Activated naive CD4-positive, alpha-beta T cell treated with anti-CD3 and anti-CD28 coated beads, Interleukin-2, amount 50 U/mL, for 16 hours (primary cell): ENCODE data around the gene PLSCR3.
A peak's percentile ranks its signal among the peaks of the same experiment; 100 is the strongest.

Experiments used
- DNase-seq: peaks from one replicate; pipeline ENCODE4 v3.0.0-alpha.2; 2020

The PLSCR3 gene

GRCh38 chr17:7405350-7406234, 11.3 kb upstream of the PLSCR3 start:
- no peak for DNase-seq

DNA sequence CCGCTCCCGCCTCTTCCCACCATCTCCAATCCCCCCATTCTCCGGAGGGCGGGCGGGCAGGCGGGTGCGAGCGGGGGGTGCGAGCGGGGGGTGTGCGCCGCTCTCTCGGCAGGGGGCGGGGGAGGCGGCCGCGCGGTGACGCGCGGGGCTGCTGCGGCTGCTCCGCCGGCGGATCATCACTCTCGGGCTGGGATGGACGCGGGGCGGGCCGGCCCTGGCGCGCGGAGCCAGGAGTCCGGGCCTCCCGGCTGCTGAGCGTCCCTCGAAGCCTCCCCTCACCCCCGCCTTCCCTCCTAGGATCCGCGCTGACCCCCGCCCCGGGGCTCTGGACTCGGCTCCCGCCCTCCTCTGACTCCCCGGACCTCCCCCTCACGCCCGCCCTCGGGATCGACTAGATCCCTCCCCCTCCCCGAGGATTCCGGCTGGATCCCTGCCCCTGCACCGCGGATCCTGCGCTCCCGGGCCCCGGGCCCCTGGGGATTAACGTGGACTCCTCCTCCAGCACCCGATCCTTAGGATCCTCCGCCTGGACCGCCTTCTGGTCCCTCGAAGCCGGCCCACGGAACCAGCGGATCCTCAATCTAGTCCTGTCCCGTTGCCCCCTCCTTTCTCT, 10.5 kb upstream of the PLSCR3 start:
- DNase-seq: peak; percentile 78

- peak; percentile 94 for DNase-seq
Observed at GRCh38 chr17:7403977-7404736, 9.8 kb upstream of the PLSCR3 start, which contains the start of gene TMEM256. TMEM256 (minus strand) TSS chr17:7404097; CDS start chr17:7404084, 13 bp downstream.

GRCh38 chr17:7403727-7403976, 9.3 kb upstream of the PLSCR3 start:
- DNase-seq: no peak

GRCh38 chr17:7403043-7403726, 8.9 kb upstream of the PLSCR3 start:
- no peak for DNase-seq

- DNase-seq: no peak
Observed at GRCh38 chr17:7398612-7399011, 4.3 kb upstream of the PLSCR3 start.

GRCh38 chr17:7396147-7396546, 1.8 kb upstream of the PLSCR3 start:
- no peak for DNase-seq

DNA sequence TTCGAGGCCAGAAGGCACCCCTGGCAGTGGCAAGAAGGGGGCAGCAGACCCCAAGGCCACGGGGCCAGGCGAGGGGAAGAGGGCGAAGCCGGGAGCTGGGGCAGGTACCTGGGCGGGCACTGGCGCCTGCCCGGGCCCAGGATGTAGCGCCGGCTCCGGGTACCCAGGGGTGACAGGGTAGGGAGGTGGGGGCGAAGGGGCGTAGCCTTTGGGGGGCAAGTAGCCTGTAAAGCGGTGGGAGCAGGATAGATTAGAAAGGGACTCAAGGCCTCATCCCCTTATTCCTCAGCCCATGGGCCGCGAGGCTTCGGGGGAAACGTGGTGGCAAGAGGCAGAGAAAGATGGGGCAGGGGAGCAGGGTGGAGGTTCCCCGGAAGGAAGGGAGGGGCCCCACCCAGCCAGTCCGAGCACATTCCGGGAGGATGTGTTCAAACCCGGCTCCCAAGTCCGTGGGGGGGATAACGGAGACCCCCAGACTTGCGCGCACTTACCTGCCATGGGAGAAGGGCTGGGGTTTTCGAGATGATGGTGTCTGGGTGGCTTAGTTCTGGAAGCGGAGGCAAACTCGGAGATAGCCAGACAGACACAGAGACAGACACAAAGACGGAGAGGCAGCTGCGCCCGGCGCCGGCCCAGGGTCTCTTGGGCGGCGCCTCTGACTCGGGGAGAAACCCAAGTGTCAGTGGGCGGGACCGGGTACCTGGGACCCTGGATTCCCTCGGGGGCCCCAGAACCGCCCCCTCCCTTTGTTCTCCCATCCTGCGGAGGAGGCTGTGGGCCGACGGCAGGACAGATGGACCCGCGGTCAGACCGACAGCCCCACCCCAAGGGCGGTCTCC, 493 bp downstream of the PLSCR3 start:
- DNase-seq: peak; percentile 66

GRCh38 chr17:7392696-7393612, 1.4 kb downstream of the PLSCR3 start:
- no peak for DNase-seq

DNA sequence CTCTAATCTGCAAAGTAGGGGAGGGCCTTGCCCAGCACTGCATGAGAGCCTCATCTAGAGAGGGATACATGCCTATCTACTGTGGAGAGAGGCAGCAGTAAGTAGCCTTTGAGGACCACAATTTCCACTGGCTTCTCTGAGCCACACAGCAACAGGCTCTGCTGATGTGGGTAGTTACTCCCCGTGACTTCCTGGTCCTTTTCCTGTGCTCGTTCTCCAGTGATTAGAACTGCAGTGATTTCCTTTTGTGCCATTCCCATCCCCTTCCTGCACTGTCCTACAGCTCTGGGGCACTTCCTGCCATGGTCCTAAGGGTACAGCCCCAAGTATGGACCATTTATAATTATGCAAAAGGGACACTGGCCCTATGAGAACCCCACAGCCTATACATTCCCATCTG, 3.0 kb downstream of the PLSCR3 start:
- DNase-seq: no peak

DNA sequence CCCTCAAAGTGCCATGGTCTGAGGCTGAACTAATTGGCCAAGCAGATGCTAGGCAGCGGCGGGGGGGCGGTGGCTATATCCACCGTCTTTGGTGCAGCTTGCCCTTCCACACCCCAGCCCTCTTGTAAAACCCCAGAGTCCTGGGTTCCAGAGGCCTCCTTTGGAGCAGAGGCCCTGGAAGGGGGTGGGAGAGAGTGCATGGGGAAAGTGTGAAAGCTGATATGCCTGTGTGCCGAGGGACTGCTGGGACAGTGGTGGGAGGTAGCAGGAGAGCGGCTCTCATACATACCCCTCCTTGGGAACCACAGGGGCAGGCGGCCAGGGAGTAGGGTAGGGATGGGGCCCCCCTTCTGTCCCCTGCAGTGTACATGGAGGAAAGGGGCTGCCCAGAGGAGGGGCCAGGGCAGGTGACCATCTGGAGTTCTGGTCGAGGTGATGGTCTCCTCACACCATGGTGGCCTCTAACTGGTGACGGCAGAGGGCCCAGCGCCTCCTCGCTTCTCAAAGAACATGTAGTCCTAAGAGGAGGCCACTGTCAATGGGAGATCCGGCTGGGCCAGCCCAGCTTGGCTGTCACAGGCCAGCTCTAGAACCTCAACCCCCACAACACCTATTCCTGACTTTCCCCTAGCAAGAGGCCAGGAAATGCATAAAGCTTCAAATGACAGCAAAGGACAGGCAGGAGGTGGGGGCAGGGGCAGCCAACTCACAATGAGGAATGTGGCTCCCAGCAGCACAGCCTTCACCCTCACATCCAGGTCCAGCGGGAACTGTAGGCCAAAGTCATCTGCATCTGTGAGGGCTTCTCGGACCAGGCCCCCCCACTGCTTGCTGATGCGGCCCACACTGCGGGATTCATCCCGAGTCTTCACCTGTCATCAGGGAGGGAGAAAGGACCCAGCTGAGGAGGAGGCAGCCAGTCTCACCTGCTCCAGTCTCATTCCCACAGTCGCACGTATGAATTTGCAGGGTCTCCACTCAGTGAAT, 4.1 kb downstream of the PLSCR3 start:
- no peak for DNase-seq

DNA sequence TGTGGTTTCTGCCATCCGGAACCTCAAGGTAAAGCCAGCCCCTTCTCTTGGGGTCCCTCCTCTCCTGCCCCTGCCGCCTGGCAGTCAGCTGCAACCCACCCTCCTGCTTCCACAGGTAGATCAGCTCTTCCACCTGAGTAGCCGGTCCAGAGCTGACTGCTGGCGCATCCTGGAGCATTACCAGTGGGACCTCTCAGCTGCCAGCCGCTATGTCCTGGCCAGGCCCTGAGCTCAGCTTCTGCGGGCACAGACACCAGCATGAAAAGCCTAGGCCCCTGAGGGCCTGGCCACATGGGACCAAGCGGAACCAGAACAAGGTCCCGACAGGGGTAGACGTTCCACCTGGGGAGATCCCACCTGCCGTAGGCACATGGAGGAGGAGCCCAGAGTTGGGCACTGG, 5.5 kb downstream of the PLSCR3 start:
- DNase-seq: no peak

GRCh38 chr17:7384489-7385081, 9.7 kb downstream of the PLSCR3 start:
- no peak for DNase-seq

GRCh38 chr17:7383742-7384488, 10.4 kb downstream of the PLSCR3 start:
- peak; percentile 82 for DNase-seq

DNA sequence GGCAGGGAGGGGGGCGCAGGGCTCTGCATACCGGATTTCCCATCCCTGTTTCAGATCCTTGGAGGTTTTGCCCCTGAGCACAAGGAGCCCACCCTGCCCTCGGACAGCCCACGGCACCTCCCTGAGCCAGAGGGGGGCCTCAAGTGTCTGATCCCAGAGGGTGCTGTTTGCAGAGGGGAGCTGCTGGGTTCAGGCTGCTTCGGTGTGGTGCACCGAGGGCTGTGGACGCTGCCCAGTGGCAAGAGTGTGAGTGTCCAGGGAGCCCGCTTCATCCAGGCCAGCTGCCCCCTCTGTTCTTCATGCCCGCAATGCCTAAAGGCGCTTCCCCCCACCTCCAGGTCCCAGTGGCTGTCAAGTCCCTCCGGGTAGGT, 11.0 kb downstream of the PLSCR3 start:
- DNase-seq: no peak

GRCh38 chr17:7382901-7383300, 11.4 kb downstream of the PLSCR3 start:
- no peak for DNase-seq

DNA sequence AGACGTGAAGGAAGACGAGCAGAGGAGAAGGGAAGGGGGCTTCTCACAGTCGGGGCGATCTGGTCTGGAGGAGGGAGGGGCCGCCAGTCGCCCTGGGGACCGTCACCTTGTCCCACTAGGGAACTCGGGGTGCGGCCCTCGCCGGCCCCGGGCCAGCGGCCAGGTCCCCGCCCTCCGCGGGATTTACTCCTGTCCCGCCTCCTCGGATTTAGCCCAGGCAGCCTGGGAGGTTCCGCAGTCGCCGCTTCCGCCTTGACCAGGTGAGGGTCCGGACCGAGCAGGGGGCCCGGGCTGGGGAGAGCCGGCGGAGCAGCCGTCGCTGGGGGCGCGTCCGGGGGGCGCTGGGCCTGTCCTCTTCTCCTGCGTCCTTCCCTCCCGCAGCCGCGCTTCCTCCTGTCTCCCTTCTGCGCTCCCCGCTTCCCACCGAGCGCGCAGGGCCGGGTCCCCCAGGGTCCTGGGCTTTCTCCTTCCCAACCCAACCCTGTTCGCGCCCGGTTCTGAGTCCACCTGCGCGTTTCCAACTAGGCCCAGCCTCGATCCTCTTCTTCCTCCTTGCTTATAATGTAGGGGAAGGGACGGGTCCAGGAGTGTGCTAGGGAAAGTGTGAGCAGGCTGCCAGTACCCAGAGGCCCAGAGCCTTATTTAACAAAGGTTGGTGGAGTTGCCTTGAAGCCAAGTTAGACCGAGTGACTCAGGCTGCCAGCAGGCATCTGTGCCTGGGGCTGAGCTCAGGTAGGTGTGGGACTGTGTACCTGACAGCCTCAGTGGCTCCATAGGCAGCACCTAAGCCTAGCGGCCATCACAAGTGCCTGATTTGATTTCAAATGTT, 13.3 kb downstream of the PLSCR3 start, which contains the start of gene TNK1:
Gene TNK1, plus strand, starts transcription at position 235 of the 829 bp plus-strand sequence. CDS start 1,838 bp downstream, outside the sequence.
- no peak for DNase-seq

DNA sequence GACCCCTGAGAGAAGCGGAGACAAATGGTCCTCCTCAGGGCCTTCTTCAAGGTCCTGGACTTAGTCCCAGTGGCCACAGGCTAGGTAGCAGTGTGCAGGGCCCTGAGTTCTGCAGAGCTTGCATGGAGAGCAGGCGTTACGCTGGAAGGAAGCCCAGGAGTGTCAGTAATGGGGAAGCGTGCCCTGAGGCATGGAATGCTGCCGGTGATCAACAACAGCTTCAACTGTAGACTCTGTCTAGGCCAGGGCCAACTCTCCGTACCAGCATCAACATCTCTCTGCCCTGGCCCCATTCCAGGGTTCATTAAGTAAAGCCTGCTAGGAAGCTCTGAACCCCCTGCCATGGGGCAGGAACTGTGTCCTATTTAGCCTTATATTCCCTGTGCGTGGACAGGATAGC, 14.0 kb downstream of the PLSCR3 start:
- DNase-seq: no peak
